UCSD-AML1 (cell line): ENCODE results near the gene POLA1.
"Not testable (repeated sequence)": the region's sequence is repeated elsewhere in the genome, so short reads cannot be mapped to it uniquely, and the experiment has no call there.

Source experiments
- DNase-seq: peaks from one replicate; lab custom pipeline; 2025; ENCODE audit not compliant: unreplicated experiment; lab: John Stamatoyannopoulos, UW

Gene POLA1

GRCh38 chrX:24693453-24694202 is at the start of gene POLA1:
Gene POLA1 (plus strand): TSS chrX:24693918. CDS start chrX:24693962, 44 bp downstream.
- peak; percentile 93 for DNase-seq

GRCh38 chrX:24646006-24646405 is 47.7 kb upstream of the POLA1 start:
- DNase-seq: no peak

GRCh38 chrX:24646745-24647182 is 47.0 kb upstream of the POLA1 start:
- DNase-seq: no peak

GRCh38 chrX:24647257-24648058 is 46.3 kb upstream of the POLA1 start, which contains the start of gene PCYT1B:
Gene PCYT1B (minus strand): TSS chrX:24647347. CDS start chrX:24647105, 242 bp downstream.
- DNase-seq: peak; percentile 64

- DNase-seq: no peak
Measured at GRCh38 chrX:24648495-24648894, 45.2 kb upstream of the POLA1 start.

- no peak for DNase-seq
Measured at GRCh38 chrX:24651783-24652182, 41.9 kb upstream of the POLA1 start.

- DNase-seq: not testable (repeated sequence)
Measured at GRCh38 chrX:24655679-24656078, 38.0 kb upstream of the POLA1 start.

GRCh38 chrX:24657671-24658386 is 35.9 kb upstream of the POLA1 start:
- no peak for DNase-seq

- no peak for DNase-seq
Measured at GRCh38 chrX:24658421-24658820, 35.3 kb upstream of the POLA1 start.

- DNase-seq: no peak
Measured at GRCh38 chrX:24659106-24659505, 34.6 kb upstream of the POLA1 start.

GRCh38 chrX:24659646-24660045 is 34.1 kb upstream of the POLA1 start:
- no peak for DNase-seq

- no peak for DNase-seq
Measured at GRCh38 chrX:24661292-24661691, 32.4 kb upstream of the POLA1 start.

- no peak for DNase-seq
Measured at GRCh38 chrX:24662352-24662751, 31.4 kb upstream of the POLA1 start.

GRCh38 chrX:24668111-24668510 is 25.6 kb upstream of the POLA1 start:
- DNase-seq: no peak

- DNase-seq: no peak
Measured at GRCh38 chrX:24672701-24673190, 21.0 kb upstream of the POLA1 start.

GRCh38 chrX:24673424-24673823 is 20.3 kb upstream of the POLA1 start:
- DNase-seq: no peak

- DNase-seq: peak; percentile 13
Measured at GRCh38 chrX:24676403-24677024, 17.2 kb upstream of the POLA1 start.

GRCh38 chrX:24682739-24683432 is 10.8 kb upstream of the POLA1 start:
- DNase-seq: no peak

GRCh38 chrX:24684048-24684447 is 9.7 kb upstream of the POLA1 start:
- no peak for DNase-seq

- DNase-seq: no peak
Measured at GRCh38 chrX:24692305-24692704, 1.4 kb upstream of the POLA1 start.
